GM19240 (cell line): ENCODE data around the gene HM13.
"Not testable (repeated sequence)": the region's sequence is repeated elsewhere in the genome, so short reads cannot be mapped to it uniquely, and the experiment has no call there.

Experiments used
- DNase-seq: peaks from one replicate; pipeline ENCODE4 v3.0.0; 2011; ENCODE audit warnings: low spot score; ENCODE audit not compliant: insufficient read length

HM13 gene

GRCh38 chr20:31542201-31542842 is 28.1 kb downstream of the HM13 start:
- DNase-seq: no peak

- no peak for DNase-seq
Observed at GRCh38 chr20:31542963-31543362, 28.7 kb downstream of the HM13 start.

DNA sequence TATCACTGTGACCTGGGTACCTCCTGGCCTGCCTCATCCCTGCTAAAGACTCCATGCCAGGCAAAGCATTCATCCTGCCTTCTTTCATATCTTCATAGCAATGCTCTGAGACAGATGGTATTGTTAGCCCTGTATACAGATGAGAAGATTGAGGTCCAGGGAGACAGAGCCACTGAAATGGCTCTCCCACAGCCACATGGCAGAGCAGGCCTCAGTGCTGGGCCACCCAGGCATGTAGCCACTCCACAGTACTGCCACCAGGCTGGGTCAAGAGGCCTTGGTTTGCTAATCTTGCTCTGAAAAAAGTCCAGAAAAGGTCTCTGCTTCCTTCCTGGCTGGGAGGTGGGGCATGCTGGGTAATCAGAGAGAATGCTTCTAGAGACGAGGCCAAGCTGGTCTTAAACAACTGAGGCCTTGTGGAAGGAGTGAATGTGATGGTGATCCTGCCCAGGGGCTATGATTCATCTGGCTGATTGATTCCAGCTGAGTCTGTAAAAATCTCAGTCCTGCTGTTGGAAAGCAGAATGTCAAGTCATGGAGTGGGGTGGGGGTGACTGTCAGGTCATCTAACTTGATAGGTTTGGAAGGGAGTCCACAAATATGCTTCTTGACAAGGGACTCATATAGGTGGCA is 29.8 kb downstream of the HM13 start:
- DNase-seq: no peak

DNA sequence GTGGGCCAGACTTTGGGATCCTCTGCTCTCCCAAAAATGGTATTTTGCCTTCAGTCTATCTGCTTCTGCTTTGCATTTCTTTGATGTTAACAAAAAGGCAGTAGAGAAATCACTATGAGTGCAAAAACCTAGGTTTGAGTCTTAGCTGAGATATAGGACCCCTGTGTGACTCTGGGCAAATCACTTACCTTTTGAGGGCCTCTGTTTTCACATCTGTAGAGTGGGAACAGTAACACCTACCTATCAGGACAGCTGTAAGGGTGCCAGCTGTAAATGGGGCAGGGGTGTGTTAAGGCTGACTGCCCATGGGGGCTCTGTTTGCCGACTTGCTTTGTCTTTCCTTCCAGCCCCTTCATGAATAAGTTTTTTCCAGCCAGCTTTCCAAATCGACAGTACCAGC is 30.4 kb downstream of the HM13 start:
- DNase-seq: no peak

GRCh38 chr20:31545621-31546040 is 31.4 kb downstream of the HM13 start:
- DNase-seq: not testable (repeated sequence)

- peak; percentile 46 for DNase-seq
Observed at GRCh38 chr20:31547017-31547675, 32.9 kb downstream of the HM13 start.

- no peak for DNase-seq
Observed at GRCh38 chr20:31547720-31548298, 33.6 kb downstream of the HM13 start.

DNA sequence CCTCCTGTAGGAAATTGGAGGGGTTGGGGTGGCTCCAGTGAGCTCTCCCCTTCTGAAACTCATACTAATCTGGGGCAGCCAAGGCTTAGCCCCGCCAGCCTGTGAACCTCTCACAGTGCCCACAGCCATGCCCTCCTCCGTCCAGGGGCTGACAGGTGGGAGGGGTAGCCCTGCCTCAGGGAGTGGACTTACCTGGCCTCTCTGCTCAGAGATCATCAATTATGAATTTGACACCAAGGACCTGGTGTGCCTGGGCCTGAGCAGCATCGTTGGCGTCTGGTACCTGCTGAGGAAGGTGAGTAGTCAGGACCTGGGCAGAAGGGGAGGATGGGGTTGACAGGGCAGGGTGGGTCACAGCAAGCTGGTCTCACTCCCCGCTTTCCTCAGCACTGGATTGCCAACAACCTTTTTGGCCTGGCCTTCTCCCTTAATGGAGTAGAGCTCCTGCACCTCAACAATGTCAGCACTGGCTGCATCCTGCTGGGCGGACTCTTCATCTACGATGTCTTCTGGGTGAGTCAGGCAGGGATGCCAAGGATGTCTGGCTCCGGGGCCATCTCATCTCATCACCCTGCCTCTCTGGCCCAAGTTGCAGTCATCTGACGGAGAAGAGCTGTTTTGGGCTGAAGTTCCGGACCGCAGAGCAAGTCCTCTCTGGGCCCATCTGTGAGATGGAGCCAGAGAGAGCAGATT is 34.7 kb downstream of the HM13 start:
- no peak for DNase-seq

- DNase-seq: no peak
Observed at GRCh38 chr20:31549513-31549880, 35.3 kb downstream of the HM13 start.

GRCh38 chr20:31550099-31550498 is 35.9 kb downstream of the HM13 start:
- no peak for DNase-seq

DNA sequence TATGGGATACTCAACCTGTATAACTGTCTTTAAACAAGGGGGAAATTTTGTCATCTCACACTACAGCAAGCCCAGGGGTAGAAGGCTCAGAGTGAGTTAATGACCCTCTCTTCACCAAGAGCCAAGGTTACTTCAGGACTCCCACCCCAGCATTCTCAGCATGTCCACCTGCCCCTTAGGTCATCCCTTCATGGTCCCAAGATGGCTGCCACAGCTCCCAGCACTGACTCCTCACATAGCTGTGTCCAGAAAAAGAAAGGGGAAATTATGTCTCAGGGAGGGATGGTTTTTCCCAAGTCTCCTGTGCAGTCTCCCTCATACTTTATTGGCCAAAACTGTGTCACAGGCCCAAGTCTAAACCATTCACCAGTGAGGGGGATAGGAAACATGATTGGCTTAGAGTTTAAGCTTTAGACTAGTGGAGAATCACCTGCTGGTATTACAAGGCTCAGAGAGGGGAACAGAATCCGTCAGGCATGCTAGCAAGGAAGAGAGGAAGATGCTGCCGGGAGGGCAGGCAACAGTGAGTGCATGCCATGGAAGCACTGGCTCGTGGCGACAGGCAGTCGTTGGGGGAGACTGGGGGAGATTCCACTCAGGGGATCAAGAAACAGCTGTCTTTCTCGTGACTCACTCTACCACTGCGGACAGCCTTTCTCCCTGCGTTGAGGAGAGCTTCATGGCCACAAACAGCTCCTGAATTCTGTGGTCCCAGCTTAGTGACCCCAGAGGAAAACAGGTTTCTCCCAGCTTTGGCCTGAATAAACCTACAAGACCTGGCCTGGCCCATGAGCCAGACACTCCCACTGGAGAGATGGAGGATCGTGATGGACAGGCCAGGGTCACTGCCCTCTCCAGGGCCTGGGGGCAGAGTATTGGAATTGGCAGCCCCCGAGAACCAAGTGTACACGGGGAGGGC is 37.2 kb downstream of the HM13 start:
- no peak for DNase-seq

DNA sequence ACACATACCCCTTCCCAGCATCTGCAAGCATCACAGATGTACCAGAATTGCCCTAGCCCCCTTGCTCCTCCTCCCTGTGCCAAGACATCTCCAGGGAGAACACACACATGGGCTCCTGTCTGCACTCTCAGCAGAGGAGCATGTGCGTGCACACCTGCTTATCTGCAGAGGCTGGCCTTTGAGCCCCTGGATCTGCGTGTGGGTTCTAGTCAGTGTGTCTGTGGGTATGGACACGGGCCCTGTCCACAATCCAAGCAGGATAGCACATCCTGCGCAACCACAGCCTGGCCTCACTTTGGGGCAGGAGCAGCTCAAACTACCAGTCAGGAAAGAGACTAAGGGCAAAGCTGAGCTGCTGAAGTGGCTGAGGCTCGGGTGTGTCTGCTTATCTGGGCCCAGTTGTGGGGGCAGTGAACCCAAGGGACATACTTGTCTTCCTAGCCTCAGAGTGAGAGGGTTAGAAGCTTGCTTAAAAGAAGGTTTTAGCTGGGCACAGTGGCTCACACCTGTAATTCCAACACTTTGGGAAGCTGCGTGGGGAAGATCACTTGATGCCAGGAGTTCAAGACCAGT is 41.0 kb downstream of the HM13 start:
- DNase-seq: no peak

- DNase-seq: no peak
Observed at GRCh38 chr20:31559704-31560093, 45.5 kb downstream of the HM13 start.

DNA sequence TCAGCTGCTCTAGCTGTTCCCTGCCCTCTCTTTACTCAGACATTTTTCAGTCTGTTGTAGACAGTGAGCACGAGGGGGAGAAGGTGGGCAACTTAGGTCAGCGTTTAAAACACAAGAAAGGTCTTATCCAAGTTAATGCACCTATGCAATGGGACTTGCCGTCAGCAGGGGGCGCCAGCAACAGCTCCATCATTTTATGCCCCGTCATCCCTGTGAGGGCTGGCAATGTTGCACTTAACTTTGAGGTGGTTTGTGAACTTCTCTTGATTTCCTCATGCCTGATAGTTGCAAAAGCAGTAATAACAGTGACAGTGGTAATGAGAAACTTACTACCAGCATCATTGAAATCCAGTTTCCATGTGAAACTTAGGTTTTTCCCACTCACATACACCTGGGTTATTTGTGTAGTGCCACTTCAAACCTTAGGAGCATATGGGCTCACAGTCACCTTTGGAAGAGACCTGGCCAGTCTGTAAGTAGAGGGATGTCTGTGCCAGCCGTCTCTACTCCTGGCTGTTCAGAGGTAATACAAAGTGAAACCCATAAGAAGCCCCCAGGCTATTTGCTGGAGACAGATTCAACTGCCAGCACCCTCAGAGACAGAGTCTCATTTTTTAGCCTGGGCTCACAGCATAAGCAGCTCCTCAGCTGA is 46.0 kb downstream of the HM13 start:
- DNase-seq: no peak

GRCh38 chr20:31560746-31561598 is 46.7 kb downstream of the HM13 start:
- DNase-seq: no peak

- no peak for DNase-seq
Observed at GRCh38 chr20:31562241-31562640, 48.0 kb downstream of the HM13 start.

DNA sequence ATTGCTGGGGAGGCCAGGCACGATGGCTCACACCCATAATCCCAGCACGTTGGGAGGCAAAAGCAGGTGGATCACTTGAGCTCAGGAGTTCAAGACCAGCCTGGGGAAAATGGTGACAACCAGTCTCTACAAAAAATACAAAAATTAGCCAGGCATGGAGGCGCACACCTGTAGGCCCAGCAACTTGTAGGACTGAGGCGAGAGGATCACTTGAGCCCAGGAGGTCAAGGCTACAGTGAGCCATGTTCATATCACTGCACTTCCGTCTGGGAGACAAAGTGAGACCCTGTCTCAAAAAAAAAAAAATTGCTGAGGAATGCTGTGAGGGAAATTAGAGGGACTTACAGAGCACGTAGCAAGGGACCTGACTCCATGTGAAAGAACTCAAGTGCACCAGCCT is 50.0 kb downstream of the HM13 start:
- no peak for DNase-seq

DNA sequence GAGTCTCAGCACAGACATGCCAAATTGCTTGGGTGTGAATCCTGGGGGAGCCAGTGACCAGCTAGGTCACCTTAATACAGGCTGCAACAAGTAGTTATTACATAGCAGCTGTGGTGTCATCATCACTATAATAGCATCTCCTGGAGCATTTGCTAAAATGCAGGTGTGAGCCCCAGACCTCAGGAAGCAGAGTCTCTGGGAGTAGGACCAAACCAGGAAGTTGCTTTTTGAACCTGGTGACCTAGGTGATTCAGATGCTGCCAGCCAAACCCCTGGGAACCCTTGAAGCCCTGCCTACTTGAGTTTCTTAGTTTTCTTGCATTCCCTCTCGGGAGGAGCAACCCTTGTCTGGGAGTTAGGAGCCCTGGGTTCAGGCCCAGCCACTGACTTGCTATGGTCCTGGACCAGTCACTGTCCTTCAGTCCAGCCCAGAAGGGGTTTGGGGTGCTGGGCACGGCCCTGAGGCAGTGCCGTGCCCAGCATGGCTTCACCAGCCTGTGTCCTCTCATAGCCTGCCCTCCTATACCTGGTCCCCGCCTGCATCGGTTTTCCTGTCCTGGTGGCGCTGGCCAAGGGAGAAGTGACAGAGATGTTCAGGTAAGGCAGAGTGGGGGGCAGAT is 51.6 kb downstream of the HM13 start:
- DNase-seq: no peak

DNA sequence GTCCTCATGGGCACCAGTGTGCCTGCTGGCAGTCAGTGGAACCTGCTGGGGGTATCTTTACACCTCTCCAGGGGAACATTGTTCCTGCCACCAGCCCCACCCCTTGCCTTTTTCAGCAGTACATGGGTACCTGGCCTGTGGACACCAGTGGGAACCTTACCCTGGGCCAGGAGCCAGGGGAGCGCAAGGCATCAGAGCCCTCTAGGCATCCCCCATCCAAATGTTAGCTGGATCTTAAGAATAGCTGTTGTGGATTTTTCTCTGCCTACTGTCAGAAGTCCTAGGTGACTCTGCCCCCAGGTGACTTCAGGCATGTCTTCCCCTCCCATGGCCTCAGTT is 52.0 kb downstream of the HM13 start:
- no peak for DNase-seq
